ENCODE results near the gene CHGA.

The CHGA gene

DNA sequence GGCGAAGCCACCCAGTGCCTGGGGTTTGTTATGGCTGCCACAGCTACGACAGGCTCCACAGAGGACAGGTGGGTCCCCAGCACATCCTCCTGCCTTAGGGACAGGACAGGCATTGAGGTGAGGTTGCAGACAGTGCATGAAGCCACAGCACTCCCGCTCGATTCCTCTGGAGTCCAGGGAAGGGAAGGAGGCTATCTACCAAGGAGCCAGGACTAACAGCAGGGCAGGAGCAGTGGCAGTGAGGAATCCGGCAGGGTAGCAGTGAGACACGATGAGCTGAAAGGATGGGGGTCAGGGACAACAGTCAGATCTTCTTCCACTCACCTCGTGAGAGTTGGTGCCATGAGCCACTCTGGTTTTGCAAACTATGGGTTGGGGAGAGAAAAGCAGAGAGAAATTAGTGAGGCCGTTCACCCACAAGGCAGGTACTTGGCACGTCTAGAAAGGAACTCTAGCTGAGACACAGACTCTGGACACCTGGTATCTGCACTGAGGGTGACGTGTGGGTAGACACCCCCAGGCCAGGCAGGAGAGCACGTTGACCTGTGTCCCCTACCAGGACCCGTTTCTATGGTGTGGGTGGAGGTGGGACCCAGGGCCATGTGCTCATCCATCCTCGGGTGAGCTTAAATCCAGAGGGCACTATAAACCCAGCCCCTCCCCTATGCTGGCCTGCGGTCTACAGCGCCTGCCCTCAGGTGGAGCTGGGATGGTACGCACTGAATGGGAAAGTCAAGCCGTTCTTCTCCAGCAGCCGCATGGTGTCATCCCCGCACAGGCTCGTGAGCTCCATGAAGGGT lies 39.3 kb downstream of the CHGA start:
- no peak for DNase-seq (ENCODE audit: low read depth)

DNA sequence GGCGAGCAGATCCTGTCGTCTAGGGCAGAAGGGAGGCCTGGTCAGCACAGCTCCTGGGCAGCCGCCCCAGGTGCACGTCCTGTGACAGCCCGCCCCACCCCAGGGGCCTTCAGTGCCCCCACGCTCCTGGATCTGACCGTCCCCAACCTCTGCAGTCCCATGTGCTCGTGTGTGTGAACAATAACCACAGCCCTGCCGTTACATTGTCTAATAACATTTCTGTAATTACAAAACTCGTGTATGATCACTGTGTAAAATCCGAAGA lies 39.8 kb downstream of the CHGA start:
- DNase-seq (ENCODE audit: low read depth), result no peak

DNA sequence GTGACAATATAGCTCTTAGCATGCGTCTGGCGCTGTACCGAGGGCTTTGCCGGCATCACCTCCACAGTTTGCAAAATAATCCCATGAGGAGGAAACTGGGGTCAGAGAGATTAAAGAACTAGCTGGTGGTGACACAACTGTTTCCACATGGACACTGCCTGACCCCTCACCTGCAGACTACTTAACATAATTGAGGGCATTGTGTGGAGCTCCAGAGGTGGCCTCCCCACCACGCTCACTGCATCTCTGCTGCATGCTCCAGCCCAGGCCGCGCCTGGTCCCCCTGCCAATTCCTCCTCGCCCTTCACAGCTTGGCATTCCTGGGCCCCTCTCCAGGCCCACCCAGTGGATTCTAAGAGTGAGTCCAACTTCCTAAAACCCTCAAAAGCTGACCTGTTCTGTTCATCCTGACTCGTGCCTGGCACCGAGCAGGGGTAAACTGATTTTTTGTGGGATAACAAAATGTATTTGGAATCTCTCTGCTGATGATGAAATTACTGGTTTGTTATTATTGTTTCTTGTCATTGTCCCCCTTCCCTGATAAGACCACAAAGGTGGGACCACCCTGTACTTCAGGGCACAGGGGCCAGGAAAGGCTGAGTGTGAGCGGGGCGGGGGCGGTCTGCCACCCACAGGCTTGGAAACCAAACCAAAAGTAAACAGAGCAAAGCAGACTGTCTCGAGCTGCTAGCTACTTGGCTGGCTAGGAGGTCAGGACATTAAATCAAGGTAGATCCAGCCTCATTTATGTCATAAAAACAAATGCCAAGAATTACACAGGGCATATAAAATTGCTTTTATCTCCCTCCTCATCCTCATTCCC lies 40.6 kb downstream of the CHGA start:
- DNase-seq (ENCODE audit: low read depth), result no peak

GRCh38 chr14:92964124-92965109 lies 41.5 kb downstream of the CHGA start:
- no peak for DNase-seq (ENCODE audit: low read depth)

- no peak for DNase-seq (ENCODE audit: low read depth)
Measured at GRCh38 chr14:92965281-92965680, 42.3 kb downstream of the CHGA start.

DNA sequence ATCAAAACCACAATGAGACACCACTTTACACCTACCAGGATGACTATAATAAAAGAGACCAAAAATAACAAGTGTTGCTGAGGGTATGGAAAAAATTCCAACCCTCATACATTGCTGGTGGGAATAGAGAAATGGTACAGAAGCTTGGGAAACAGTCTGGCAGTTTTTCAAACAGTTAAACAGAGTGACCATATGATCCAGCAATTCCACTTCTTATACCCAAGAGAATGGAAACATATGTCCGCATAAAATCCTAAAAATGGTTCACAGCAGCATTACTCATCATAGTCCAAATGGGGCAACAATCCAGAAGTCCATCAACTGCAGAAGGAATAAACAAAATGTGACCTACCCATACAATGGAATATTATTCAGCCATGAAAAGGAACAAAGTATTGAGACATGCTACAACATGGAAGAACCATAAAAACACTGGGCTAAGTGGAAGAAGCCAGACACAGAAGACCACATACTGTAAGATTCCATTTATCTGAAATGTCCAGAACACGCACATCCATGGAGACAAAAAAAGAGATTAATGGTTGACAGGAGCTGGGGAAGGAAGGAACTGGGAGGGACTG lies 44.5 kb downstream of the CHGA start:
- no peak for DNase-seq (ENCODE audit: low read depth)

DNA sequence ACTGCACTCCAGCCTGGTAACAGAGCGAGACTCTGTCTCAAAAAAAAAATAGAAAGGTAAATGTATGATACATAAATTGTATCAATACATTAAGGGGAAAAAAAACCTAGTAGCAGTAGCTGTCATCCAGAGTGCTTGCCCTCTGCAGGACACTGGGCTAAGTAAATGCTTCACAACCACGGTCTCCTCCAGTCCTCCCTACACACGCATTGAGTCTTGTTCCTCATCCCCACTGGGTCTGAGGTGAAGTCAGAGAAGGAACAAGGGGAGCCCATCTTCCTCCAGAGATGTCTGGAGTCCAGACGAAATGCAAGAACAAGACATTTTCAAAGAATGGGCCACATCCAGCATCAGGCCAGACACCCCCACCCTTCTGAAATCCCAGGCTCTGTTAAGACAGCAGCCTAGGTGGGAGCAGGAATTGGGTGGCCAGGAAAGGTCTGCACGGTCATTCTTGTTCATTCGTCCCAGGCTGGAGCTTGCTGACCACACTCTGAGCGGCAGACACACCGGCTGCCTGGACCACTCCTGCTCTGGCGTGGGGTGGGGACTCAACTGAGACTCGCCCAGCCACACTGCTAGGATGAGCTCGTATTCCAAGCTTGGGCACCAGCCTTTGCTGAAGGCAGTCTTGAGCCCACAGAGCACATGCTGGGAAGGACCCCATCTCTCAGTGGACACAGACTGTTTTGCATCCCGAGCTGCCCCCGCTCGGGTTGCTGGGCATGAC lies 45.5 kb downstream of the CHGA start:
- no peak for DNase-seq (ENCODE audit: low read depth)

DNA sequence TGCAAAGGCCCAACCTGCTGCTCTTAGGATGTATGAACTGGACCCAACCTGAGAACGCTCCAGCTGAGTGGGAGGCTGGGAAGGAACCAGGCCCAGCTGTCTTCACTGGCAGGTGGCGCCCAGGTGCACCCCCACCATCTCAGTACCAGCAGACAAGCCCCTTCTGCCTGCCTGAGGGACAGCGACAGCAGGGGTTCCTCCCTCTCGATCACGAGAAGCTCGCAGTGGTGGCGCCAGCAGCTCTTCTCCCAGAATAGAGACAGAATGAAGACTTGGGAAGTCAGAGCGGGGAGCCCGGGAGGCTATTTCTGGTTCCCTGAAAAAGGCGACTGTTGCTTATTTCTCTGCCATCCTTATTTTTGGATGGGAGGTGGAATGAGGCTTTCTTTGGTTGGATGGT lies 46.5 kb downstream of the CHGA start:
- no peak for DNase-seq (ENCODE audit: low read depth)

- DNase-seq (ENCODE audit: low read depth), result no peak
Measured at GRCh38 chr14:92969871-92970270, 46.9 kb downstream of the CHGA start.

DNA sequence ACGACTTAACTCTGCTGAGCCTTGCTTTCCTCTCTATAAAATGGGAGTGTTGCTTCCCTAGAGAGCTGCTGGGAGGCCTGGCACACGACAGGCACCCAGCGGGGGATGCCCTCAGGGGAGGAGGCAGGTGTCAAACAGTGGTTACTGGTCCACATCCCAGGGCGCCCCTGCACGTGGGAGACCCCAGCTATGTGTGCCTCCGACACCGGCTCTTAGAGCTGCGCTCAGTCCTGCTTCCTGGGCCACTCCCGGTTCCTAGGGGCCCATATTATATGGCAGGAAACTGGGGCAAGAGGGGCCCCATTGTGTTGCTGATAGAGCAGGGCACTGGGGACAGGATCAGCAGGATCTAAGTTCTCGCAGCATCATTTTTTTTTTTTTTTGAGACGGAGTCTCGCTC lies 47.3 kb downstream of the CHGA start:
- no peak for DNase-seq (ENCODE audit: low read depth)

- DNase-seq (ENCODE audit: low read depth), result no peak
Measured at GRCh38 chr14:92971601-92972180, 48.7 kb downstream of the CHGA start.

DNA sequence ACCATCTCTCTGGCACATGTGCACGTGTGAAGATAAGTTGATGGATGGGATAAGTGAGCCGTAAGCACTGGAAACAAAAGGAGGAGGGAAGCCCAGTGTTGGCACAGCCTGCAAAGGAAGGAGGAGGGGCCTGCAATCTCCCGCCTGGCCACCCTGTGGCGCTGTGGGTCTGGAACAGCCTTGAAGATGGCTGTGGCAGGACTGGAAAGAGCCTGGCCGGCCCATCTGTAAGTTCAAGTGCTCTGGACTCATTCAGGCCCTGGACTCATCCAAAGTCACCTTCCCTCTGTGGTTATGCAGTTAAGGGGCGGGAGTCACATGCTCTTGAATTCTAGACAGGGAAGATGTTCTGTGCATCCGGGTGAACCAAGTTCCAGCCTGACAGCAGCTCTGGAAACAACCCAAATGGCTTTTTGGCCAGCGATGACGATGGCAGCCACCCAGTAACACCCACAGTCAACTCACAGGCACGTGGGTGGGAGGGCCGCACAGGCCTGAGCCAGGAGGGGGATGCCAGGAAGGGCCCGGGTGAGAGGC lies 50.4 kb downstream of the CHGA start:
- no peak for DNase-seq (ENCODE audit: low read depth)

- DNase-seq (ENCODE audit: low read depth), result no peak
Measured at GRCh38 chr14:92973798-92974372, 50.9 kb downstream of the CHGA start.

GRCh38 chr14:92974541-92975345 lies 51.8 kb downstream of the CHGA start:
- DNase-seq (ENCODE audit: low read depth), result no peak

GRCh38 chr14:92976268-92976667 lies 53.3 kb downstream of the CHGA start:
- DNase-seq (ENCODE audit: low read depth), result no peak

- DNase-seq (ENCODE audit: low read depth), result no peak
Measured at GRCh38 chr14:92978229-92979021, 55.5 kb downstream of the CHGA start.

GRCh38 chr14:92980866-92981265 lies 57.9 kb downstream of the CHGA start:
- DNase-seq (ENCODE audit: low read depth), result no peak

GRCh38 chr14:92981726-92982125 lies 58.8 kb downstream of the CHGA start:
- DNase-seq (ENCODE audit: low read depth), result no peak

GRCh38 chr14:92982956-92983355 lies 60.0 kb downstream of the CHGA start:
- DNase-seq (ENCODE audit: low read depth), result no peak
